SW 1271 (cell line): ENCODE results near the gene SERINC3.

Source experiments
- DNase-seq, 2 experiments: peaks; one replicate each; lab custom pipeline; 2025; lab: John Stamatoyannopoulos, UW

The SERINC3 gene

GRCh38 chr20:44532981-44533331 is 11.1 kb upstream of the SERINC3 start:
- peak in 1 of 2 experiments; percentile 19 for DNase-seq

- no peak for DNase-seq
These were observed 10.6 kb upstream of the SERINC3 start for GRCh38 chr20:44532259-44532980.

GRCh38 chr20:44528309-44528708 is 6.4 kb upstream of the SERINC3 start:
- no peak for DNase-seq

- DNase-seq: no peak
These were observed 5.9 kb upstream of the SERINC3 start for GRCh38 chr20:44527716-44528199.

GRCh38 chr20:44526129-44526528 is 4.3 kb upstream of the SERINC3 start:
- peak in 1 of 2 experiments; percentile 61 for DNase-seq

GRCh38 chr20:44523746-44524145 is 1.9 kb upstream of the SERINC3 start:
- no peak for DNase-seq

- no peak for DNase-seq
These were observed 971 bp upstream of the SERINC3 start for GRCh38 chr20:44522841-44523240.

GRCh38 chr20:44520881-44521280 is 989 bp downstream of the SERINC3 start:
- DNase-seq: no peak

GRCh38 chr20:44518248-44518647 is 3.6 kb downstream of the SERINC3 start:
- no peak for DNase-seq

GRCh38 chr20:44517454-44517853 is 4.4 kb downstream of the SERINC3 start:
- DNase-seq: no peak

- no peak for DNase-seq
These were observed 5.4 kb downstream of the SERINC3 start for GRCh38 chr20:44516491-44516890.

- DNase-seq: no peak
These were observed 8.0 kb downstream of the SERINC3 start for GRCh38 chr20:44513871-44514270.

- no peak for DNase-seq
These were observed 12.1 kb downstream of the SERINC3 start for GRCh38 chr20:44509762-44510161.

- no peak for DNase-seq
These were observed 17.2 kb downstream of the SERINC3 start for GRCh38 chr20:44504402-44505307.

GRCh38 chr20:44502968-44503367 is 18.9 kb downstream of the SERINC3 start:
- no peak for DNase-seq

- no peak for DNase-seq
These were observed 20.4 kb downstream of the SERINC3 start for GRCh38 chr20:44501448-44501847.

- DNase-seq: no peak
These were observed 21.6 kb downstream of the SERINC3 start for GRCh38 chr20:44500221-44500620.

GRCh38 chr20:44497761-44498160 is 24.1 kb downstream of the SERINC3 start:
- no peak for DNase-seq

GRCh38 chr20:44496976-44497375 is 24.9 kb downstream of the SERINC3 start:
- DNase-seq: peak; percentile 28 to 57

GRCh38 chr20:44495802-44496481 is 25.9 kb downstream of the SERINC3 start:
- peak; percentile 37 to 76 for DNase-seq

- DNase-seq: peak in 1 of 2 experiments; percentile 32
These were observed 26.6 kb downstream of the SERINC3 start for GRCh38 chr20:44495257-44495656.

GRCh38 chr20:44494681-44495080 is 27.2 kb downstream of the SERINC3 start:
- no peak for DNase-seq
